ENCODE measurements around the gene CAMP. TPM values are rescaled to one million over a fixed set of nuclear protein-coding genes. Genes with fewer than 3 reads are reported as not detected.

CAMP gene, protein sequence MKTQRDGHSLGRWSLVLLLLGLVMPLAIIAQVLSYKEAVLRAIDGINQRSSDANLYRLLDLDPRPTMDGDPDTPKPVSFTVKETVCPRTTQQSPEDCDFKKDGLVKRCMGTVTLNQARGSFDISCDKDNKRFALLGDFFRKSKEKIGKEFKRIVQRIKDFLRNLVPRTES
- 1 to 10 TPM in 1 of 2 donors, not detected in 1; 1.5 TPM for total RNA-seq

DNA sequence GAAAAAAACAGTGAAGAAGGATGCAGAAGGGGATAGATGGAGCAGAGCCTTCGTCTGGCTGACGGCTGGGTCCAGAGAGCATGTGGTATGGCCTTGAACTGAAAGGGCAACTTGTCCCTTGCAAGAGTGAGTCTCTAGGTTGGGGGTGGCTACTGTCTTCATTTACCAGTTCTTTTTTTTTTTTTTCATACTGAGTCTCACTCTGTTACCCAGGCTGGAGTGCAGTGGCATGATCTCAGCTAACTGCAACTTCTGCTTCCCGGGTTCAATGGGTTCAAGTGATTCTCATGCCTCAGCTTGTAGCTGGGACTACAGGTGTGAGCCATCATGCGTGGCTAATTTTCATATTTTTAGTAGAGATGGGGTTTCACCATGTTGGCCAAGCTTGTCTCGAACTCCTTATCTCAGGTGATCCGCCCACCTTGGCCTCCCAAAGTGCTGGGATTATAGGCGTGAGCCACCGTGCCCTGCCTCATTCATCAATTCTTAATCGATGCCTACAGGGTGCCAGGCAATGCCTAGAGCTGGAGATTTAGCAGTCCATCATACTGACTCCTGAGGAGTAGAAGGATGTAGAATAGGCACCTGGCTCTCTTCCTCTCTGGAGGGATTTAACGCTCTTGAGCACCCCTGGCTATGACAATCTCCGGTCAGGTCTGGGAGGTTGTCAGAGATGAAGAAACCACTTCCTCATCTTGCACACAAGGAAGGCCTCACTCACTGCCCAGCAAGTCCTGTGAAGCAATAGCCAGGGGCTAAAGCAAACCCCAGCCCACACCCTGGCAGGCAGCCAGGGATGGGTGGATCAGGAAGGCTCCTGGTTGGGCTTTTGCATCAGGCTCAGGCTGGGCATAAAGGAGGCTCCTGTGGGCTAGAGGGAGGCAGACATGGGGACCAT, at the start of gene CAMP:
CAMP (plus strand) TSS at position 880 of the 898 bp plus-strand sequence; CDS start at position 897, 17 bp downstream.
- DNase-seq (ENCODE audit: low spot score), result peak; percentile 82
- TF ChIP-seq, protein P1, sequence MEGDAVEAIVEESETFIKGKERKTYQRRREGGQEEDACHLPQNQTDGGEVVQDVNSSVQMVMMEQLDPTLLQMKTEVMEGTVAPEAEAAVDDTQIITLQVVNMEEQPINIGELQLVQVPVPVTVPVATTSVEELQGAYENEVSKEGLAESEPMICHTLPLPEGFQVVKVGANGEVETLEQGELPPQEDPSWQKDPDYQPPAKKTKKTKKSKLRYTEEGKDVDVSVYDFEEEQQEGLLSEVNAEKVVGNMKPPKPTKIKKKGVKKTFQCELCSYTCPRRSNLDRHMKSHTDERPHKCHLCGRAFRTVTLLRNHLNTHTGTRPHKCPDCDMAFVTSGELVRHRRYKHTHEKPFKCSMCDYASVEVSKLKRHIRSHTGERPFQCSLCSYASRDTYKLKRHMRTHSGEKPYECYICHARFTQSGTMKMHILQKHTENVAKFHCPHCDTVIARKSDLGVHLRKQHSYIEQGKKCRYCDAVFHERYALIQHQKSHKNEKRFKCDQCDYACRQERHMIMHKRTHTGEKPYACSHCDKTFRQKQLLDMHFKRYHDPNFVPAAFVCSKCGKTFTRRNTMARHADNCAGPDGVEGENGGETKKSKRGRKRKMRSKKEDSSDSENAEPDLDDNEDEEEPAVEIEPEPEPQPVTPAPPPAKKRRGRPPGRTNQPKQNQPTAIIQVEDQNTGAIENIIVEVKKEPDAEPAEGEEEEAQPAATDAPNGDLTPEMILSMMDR (IDR thresholded peaks at IDR 0.05), result no peak

DNA sequence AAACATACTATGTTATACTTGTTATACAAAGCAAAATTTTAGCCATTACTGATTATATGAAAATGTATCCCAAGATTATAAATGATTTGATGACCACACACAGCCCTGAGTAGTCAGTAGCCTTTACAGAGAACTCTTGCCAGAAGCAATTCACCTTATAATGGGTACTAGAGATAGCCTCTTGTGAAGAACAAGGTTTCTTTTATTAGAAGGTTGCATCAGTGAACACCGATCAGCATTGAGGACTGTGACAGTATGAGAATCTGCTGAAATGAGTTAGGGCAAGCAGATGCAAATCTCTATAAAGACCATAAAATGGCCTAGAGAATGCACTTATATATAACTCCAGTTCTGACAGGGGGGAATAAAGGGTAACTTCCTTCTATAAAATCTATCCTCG, 45.2 kb upstream of the CAMP start:
- Histone ChIP-seq H3K9me3 (no peaks in the 10 kb centered on the region), H3K27me3 (no peaks in the 10 kb centered on the region), H3K4me3 (no peak overlapping the region), H3K36me3 (no peaks in the 10 kb centered on the region), H3K27ac (no peak overlapping the region), H3K4me1 (no peaks in the 10 kb centered on the region)
- TF ChIP-seq, protein P1 (IDR thresholded peaks at IDR 0.05), result no peak
- DNase-seq (ENCODE audit: low spot score), result no peak

More for the DNA sequence above, at the start of gene CAMP:
- Histone ChIP-seq H3K27ac (no peak within 1 kb of the TSS), H3K9me3 (no peaks in the 10 kb centered on the region), H3K4me1 (no peaks in the 10 kb centered on the region), H3K4me3 (no peak within 1 kb of the TSS), H3K27me3 (no peaks in the 10 kb centered on the region), H3K36me3 (no peaks in the 10 kb centered on the region)

DNA sequence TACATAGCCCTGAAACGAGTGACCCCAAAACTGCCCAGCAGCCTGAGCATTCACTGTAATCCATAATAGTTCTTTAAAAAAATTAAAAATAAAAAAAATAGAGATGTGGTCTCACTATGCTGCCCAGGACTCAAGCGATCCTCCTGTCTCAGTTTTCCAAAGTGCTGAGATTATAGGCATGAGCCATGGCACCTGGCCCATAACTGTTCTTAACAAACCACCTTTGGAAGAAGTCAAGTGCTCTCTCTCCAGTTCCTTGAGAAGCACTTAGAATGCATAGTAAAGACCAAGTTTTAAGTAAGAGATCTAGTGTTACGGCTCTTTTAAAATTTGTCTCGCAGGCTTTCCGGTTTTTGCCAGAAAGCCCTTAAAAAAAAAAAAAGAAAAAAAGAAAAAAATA, 43.3 kb upstream of the CAMP start:
- Histone ChIP-seq H3K27ac (no peak overlapping the region), H3K36me3 (no peaks in the 10 kb centered on the region), H3K4me1 (no peaks in the 10 kb centered on the region), H3K9me3 (no peaks in the 10 kb centered on the region), H3K4me3 (no peak overlapping the region), H3K27me3 (no peaks in the 10 kb centered on the region)
- no peak for DNase-seq (ENCODE audit: low spot score)
- TF ChIP-seq, protein P1 (IDR thresholded peaks at IDR 0.05), result no peak

DNA sequence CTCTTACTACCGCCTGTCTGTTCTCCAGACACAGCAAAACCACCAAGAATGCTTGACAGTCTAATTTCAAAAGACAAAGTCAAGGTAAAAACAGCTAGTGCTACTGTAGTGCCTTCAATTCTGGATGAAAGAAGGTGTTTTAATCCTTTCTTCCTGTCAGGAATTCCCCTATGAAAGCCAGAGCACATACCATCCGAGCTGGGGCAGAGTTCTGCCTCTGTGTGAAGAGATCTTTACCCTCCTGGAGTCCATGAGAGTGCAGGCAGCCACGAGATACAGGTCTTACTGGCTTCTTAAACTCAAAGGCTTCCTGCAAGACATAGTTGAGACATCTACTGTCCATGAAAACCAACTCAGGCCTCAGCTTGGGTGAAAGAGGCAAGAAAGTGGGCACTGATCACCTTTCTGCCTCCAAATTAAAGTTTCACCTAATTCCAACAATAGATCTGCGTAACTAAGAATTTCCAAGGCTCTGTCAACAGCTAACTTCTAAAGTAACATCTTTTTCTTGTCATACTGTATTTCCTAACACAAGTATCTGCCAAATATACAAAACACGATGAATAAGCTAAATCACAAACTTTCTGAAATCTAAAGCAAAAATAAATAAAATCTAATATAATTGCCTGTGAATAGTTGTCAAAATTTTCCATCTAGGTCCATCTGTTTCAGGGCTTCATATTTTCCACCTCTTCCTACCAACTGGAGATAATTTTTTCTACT, 42.6 kb upstream of the CAMP start:
- H3K4me3 ChIP-seq, result no peak overlapping the region
- H3K27ac ChIP-seq, result no peak overlapping the region
- TF ChIP-seq, protein P1 (IDR thresholded peaks at IDR 0.05), result no peak
- H3K27me3 ChIP-seq, result no peaks in the 10 kb centered on the region
- H3K36me3 ChIP-seq, result no peaks in the 10 kb centered on the region
- H3K9me3 ChIP-seq, result no peaks in the 10 kb centered on the region
- DNase-seq (ENCODE audit: low spot score), result no peak
- no peaks in the 10 kb centered on the region for H3K4me1 ChIP-seq

DNA sequence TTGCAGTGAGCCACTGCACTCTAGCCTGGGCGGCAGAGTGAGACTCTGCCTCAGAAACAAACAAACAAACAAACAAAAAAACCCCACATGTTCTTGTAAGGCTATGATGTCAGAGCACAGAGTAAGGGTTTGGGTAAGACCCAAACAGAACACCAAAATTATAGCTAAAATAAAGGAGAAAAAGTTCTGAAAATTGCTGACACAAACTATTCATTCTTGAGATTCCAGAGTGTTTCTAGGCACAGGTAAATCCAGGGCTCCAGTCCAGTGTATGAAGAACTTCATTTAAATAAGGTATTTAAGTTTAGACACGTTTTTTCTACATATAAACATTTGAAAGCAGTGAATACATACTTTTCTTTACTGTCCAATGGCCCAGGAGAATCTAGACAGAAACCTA, 39.0 kb upstream of the CAMP start:
- H3K27me3 ChIP-seq, result no peaks in the 10 kb centered on the region
- TF ChIP-seq, protein P1 (IDR thresholded peaks at IDR 0.05), result no peak
- DNase-seq (ENCODE audit: low spot score), result no peak

More for the DNA sequence above, 39.0 kb upstream of the CAMP start:
- no peaks in the 10 kb centered on the region for H3K36me3 ChIP-seq
- H3K9me3 ChIP-seq, result no peaks in the 10 kb centered on the region
- H3K4me1 ChIP-seq, result peaks cover 0 to 12% of the 10 kb centered on the region in 2 donors
- H3K4me3 ChIP-seq, result no peak overlapping the region
- no peak overlapping the region for H3K27ac ChIP-seq
